ENCODE data around the gene PPP4R4. TPM values are rescaled to one million over a fixed set of nuclear protein-coding genes. Genes with fewer than 3 reads are reported as not detected.
"Not testable (repeated sequence)": the region's sequence is repeated elsewhere in the genome, so short reads cannot be mapped to it uniquely, and the experiment has no call there.

PPP4R4 gene
- total RNA-seq, 2 donors from 2014 or later: 0.32 to 0.38 TPM

- intact Hi-C loops (cut with DNase I): no loop called here
Measured at GRCh38 chr14:94292872-94293577, 118.9 kb downstream of the PPP4R4 start, which contains the start of gene SERPINA10. Gene SERPINA10 (minus strand): TSS chr14:94293268. CDS start chr14:94290593, 2,675 bp downstream.

GRCh38 chr14:94293578-94293924 is 119.4 kb downstream of the PPP4R4 start:
- intact Hi-C loops (cut with DNase I): no loop called here

More at GRCh38 chr14:94292872-94293577, 118.9 kb downstream of the PPP4R4 start, which contains the start of gene SERPINA10:
- DNase-seq (ENCODE audit: low spot score): no peak

GRCh38 chr14:94295360-94296180 is 121.4 kb downstream of the PPP4R4 start:
- no peak for DNase-seq (ENCODE audit: low spot score)

More at GRCh38 chr14:94293578-94293924, 119.4 kb downstream of the PPP4R4 start:
- no peak for DNase-seq (ENCODE audit: low spot score)

GRCh38 chr14:94296181-94296545 is 122.0 kb downstream of the PPP4R4 start:
- DNase-seq (ENCODE audit: low spot score); intact Hi-C loops (cut with DNase I): not testable (repeated sequence)

More at GRCh38 chr14:94295360-94296180, 121.4 kb downstream of the PPP4R4 start:
- intact Hi-C loops (cut with DNase I): no loop called here

GRCh38 chr14:94298130-94298529 is 124.0 kb downstream of the PPP4R4 start:
- DNase-seq (ENCODE audit: low spot score): no peak
- intact Hi-C loops (cut with DNase I): no loop called here

- intact Hi-C loops (cut with DNase I): no loop called here
- no peak for DNase-seq (ENCODE audit: low spot score)
Measured at GRCh38 chr14:94303111-94303510, 129.0 kb downstream of the PPP4R4 start.

- no peak for DNase-seq (ENCODE audit: low spot score)
- intact Hi-C loops (cut with DNase I): no loop called here
Measured at GRCh38 chr14:94304243-94304642, 130.1 kb downstream of the PPP4R4 start.

- no peak for DNase-seq (ENCODE audit: low spot score)
- intact Hi-C loops (cut with DNase I): no loop called here
Measured at GRCh38 chr14:94305620-94306019, 131.5 kb downstream of the PPP4R4 start.

GRCh38 chr14:94306047-94306978 is 132.2 kb downstream of the PPP4R4 start:
- intact Hi-C loops (cut with DNase I): no loop called here
- no peak for DNase-seq (ENCODE audit: low spot score)

GRCh38 chr14:94307410-94307992 is 133.4 kb downstream of the PPP4R4 start:
- intact Hi-C loops (cut with DNase I): no loop called here
- no peak for DNase-seq (ENCODE audit: low spot score)

- intact Hi-C loops (cut with DNase I): no loop called here
- no peak for DNase-seq (ENCODE audit: low spot score)
Measured at GRCh38 chr14:94309721-94310120, 135.6 kb downstream of the PPP4R4 start.

GRCh38 chr14:94310248-94310647 is 136.1 kb downstream of the PPP4R4 start:
- intact Hi-C loops (cut with DNase I): no loop called here
- no peak for DNase-seq (ENCODE audit: low spot score)

GRCh38 chr14:94312481-94313246 is 138.5 kb downstream of the PPP4R4 start:
- intact Hi-C loops (cut with DNase I): no loop called here
- DNase-seq (ENCODE audit: low spot score): no peak

GRCh38 chr14:94313991-94314655 is 140.0 kb downstream of the PPP4R4 start:
- intact Hi-C loops (cut with DNase I): no loop called here
- peak; percentile 78 for DNase-seq (ENCODE audit: low spot score)

- no peak for DNase-seq (ENCODE audit: low spot score)
- intact Hi-C loops (cut with DNase I): no loop called here
Measured at GRCh38 chr14:94314890-94315289, 140.8 kb downstream of the PPP4R4 start.

GRCh38 chr14:94316692-94317091 is 142.6 kb downstream of the PPP4R4 start:
- intact Hi-C loops (cut with DNase I): no loop called here
- no peak for DNase-seq (ENCODE audit: low spot score)

GRCh38 chr14:94317259-94317658 is 143.1 kb downstream of the PPP4R4 start:
- peak; percentile 89 for DNase-seq (ENCODE audit: low spot score)
- intact Hi-C loops (cut with DNase I): no loop called here

- intact Hi-C loops (cut with DNase I): no loop called here
- DNase-seq (ENCODE audit: low spot score): no peak
Measured at GRCh38 chr14:94320243-94320642, 146.1 kb downstream of the PPP4R4 start.

All from posterior vena cava (tissue), 2 donors.